Activated CD8-positive, alpha-beta memory T cell treated with anti-CD3 and anti-CD28 coated beads for 48 hours (primary cell): ENCODE results near the gene STEAP4.

Source experiments
- DNase-seq, 3 experiments: peaks; one replicate each; pipeline ENCODE4 v3.0.0-alpha.2; 2020; ENCODE audit warnings: low read depth in 2 of 3, low spot score in 2 of 3

The STEAP4 gene

DNA sequence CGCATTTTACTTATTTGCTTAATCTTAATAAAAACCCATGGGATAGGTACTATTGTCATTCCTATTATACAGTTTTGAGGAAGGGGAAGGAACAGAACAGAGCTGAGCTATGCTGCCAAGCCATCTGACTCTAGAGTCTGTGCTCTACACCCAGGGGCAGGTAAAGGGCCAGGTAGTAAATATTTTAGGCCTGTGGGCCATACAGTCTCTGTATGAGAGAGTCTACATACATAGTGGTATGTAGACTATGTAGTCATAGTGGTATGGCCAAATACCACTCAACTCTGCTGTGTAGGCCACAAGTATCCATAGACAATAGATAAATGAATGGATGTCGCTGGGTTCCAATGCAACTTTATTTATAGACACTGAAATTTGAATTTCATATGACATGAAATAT lies 83.4 kb downstream of the STEAP4 start:
- no peak for DNase-seq
